Measurements from ENCODE around the gene PTPN4. TPM values are rescaled to one million over a fixed set of nuclear protein-coding genes. Genes with fewer than 3 reads are reported as not detected.
A peak's percentile ranks its signal among the peaks of the same experiment; 100 is the strongest.
"Not testable (repeated sequence)": the region's sequence is repeated elsewhere in the genome, so short reads cannot be mapped to it uniquely, and the experiment has no call there.

Gene PTPN4
- total RNA-seq, 1 experiment from 2014 or later: 80.5 TPM

DNA sequence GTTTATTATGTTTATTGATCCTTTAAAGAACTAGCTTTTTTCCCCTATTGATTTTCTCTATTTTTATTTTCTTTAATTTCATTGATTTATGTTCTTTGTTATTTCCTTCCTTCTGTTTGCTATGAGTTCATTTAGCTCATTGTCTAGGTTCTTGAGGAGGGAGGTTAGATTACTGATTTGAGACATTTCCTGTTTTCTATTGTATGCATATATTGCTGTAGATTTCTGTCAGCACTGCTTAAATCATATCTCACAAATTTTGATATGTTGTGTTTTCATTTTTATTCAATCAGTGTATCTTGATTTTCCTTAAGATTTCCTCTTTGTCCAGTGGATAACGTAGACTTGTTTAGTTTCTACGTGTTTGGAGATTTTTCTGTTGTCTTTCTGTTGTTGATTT lies 43.4 kb downstream of the PTPN4 start:
- no peak overlapping the region for H3K27ac ChIP-seq (ENCODE audit: insufficient read length, low read depth, low read length)
- Mint-ChIP-seq H3K27me3 (ENCODE audit: low read depth) (no peaks in the 10 kb centered on the region), H3K4me3 (no peak overlapping the region), H3K36me3 (ENCODE audit: insufficient read depth in 1 of 3, low read depth in 3 of 3) (peaks cover 20 to 33% (median 24%) of the 10 kb centered on the region in 3 experiments), H3K9me3 (peaks cover 17 to 21% of the 10 kb centered on the region in 2 experiments), H3K4me1 (peaks cover 57 to 64% of the 10 kb centered on the region in 2 experiments), H3K27ac (peak overlapping the region in 1 of 3 experiments; percentile 83; a peak in 1 of 7 replicates)
- H2BK5ac ChIP-seq (ENCODE audit: insufficient read length, low read length): no peak overlapping the region
- H3K14ac ChIP-seq (ENCODE audit: insufficient read depth, low read length): no peak overlapping the region
- H4K5ac ChIP-seq (ENCODE audit: insufficient read length, low read depth, low read length): no peak overlapping the region
- H2AFZ ChIP-seq (ENCODE audit: low read length): no peak overlapping the region
- H3K9ac ChIP-seq (ENCODE audit: extremely low read depth, insufficient read length, low read length): no peak overlapping the region
- no peaks in the 10 kb centered on the region for H3K9me3 ChIP-seq (ENCODE audit: control insufficient read depth, low read depth, low read length)
- H3K4me2 ChIP-seq (ENCODE audit: insufficient read depth, insufficient read length, low read length): no peak overlapping the region
- no peaks in the 10 kb centered on the region for H3K4me1 ChIP-seq (ENCODE audit: insufficient read depth, low read length)
- no peak overlapping the region for H3K56ac ChIP-seq (ENCODE audit: insufficient read length, low read depth, low read length)
- DNase-seq: no peak
- no peak overlapping the region for H4K8ac ChIP-seq (replicated peaks; ENCODE audit: insufficient read length, low read depth, low read length)
- no peak overlapping the region for H3K18ac ChIP-seq (ENCODE audit: insufficient read length, low read depth, low read length)
- no peak overlapping the region for H2AK5ac ChIP-seq (ENCODE audit: insufficient read length, low read length)
- TF ChIP-seq, protein P1, sequence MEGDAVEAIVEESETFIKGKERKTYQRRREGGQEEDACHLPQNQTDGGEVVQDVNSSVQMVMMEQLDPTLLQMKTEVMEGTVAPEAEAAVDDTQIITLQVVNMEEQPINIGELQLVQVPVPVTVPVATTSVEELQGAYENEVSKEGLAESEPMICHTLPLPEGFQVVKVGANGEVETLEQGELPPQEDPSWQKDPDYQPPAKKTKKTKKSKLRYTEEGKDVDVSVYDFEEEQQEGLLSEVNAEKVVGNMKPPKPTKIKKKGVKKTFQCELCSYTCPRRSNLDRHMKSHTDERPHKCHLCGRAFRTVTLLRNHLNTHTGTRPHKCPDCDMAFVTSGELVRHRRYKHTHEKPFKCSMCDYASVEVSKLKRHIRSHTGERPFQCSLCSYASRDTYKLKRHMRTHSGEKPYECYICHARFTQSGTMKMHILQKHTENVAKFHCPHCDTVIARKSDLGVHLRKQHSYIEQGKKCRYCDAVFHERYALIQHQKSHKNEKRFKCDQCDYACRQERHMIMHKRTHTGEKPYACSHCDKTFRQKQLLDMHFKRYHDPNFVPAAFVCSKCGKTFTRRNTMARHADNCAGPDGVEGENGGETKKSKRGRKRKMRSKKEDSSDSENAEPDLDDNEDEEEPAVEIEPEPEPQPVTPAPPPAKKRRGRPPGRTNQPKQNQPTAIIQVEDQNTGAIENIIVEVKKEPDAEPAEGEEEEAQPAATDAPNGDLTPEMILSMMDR (conservative IDR thresholded peaks at IDR 0.05): no peak
- H2BK12ac ChIP-seq (ENCODE audit: insufficient read length, low read depth, low read length): no peak overlapping the region
- H4K20me1 ChIP-seq (ENCODE audit: control insufficient read depth, insufficient read depth, insufficient read length): no peaks in the 10 kb centered on the region
- no peaks in the 10 kb centered on the region for H3K23me2 ChIP-seq (ENCODE audit: insufficient read length, low read depth, low read length, poor library complexity, severe bottlenecking)
- WGBS (ENCODE audit: extremely low coverage, insufficient read length, low lambda C conversion rate): no CpG with 5 or more reads among the region's 2 CpGs
- H4K91ac ChIP-seq (ENCODE audit: insufficient read length, low read depth, low read length): no peak overlapping the region
- no peak overlapping the region for H2BK15ac ChIP-seq (ENCODE audit: low read depth, low read length)
- H3T11ph ChIP-seq (ENCODE audit: low read length): no peak overlapping the region
- H2BK20ac ChIP-seq (ENCODE audit: low read depth, low read length, poor library complexity, severe bottlenecking): no peak overlapping the region
- H3K4ac ChIP-seq (ENCODE audit: low read depth, low read length): no peak overlapping the region
- H3K23ac ChIP-seq (ENCODE audit: insufficient read length, low read depth, low read length): no peak overlapping the region
- no peaks in the 10 kb centered on the region for H3K79me1 ChIP-seq (ENCODE audit: insufficient read depth, low read depth, low read length, poor library complexity, severe bottlenecking)
- no peaks in the 10 kb centered on the region for H3K27me3 ChIP-seq (ENCODE audit: insufficient read depth, low read length)
- H2BK120ac ChIP-seq (ENCODE audit: low read depth, low read length, poor library complexity, severe bottlenecking): no peak overlapping the region
- H3K79me2 ChIP-seq (ENCODE audit: insufficient read depth, low read length): peaks cover 7% of the 10 kb centered on the region; the same call in 1 of the 2 replicates

DNA sequence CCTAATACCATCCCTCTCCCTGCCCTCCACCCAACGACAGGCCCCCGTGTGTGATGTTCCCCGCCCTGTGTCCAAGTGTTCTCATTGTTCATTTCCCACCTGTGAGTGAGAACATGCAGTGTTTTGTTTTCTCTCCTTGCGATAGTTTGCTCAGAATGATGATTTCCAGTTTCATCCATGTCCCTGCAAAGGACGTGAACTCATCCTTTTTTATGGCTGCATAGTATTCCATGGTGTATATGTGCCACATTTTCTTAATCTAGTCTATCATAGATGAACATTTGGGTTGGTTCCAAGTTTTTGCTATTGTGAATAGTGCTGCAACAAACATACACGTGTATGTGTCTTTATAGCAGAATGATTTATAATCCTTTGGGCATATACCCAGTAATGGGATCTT lies 44.7 kb downstream of the PTPN4 start:
- H3K79me2 ChIP-seq (ENCODE audit: insufficient read depth, low read length); H3K27me3 ChIP-seq (ENCODE audit: insufficient read depth, low read length); H3K4me1 ChIP-seq (ENCODE audit: insufficient read depth, low read length); H4K20me1 ChIP-seq (ENCODE audit: control insufficient read depth, insufficient read depth, insufficient read length); H3K4me2 ChIP-seq (ENCODE audit: insufficient read depth, insufficient read length, low read length); H2BK12ac ChIP-seq (ENCODE audit: insufficient read length, low read depth, low read length); H3K56ac ChIP-seq (ENCODE audit: insufficient read length, low read depth, low read length); H4K5ac ChIP-seq (ENCODE audit: insufficient read length, low read depth, low read length); H3K9me3 ChIP-seq (ENCODE audit: control insufficient read depth, low read depth, low read length); H3T11ph ChIP-seq (ENCODE audit: low read length); H3K79me1 ChIP-seq (ENCODE audit: insufficient read depth, low read depth, low read length, poor library complexity, severe bottlenecking); DNase-seq; H3K23me2 ChIP-seq (ENCODE audit: insufficient read length, low read depth, low read length, poor library complexity, severe bottlenecking); H3K18ac ChIP-seq (ENCODE audit: insufficient read length, low read depth, low read length); H3K27me3 Mint-ChIP-seq (ENCODE audit: low read depth); H2BK20ac ChIP-seq (ENCODE audit: low read depth, low read length, poor library complexity, severe bottlenecking); H3K23ac ChIP-seq (ENCODE audit: insufficient read length, low read depth, low read length); H2BK5ac ChIP-seq (ENCODE audit: insufficient read length, low read length); H2AK5ac ChIP-seq (ENCODE audit: insufficient read length, low read length); H3K9ac ChIP-seq (ENCODE audit: extremely low read depth, insufficient read length, low read length); H3K4ac ChIP-seq (ENCODE audit: low read depth, low read length); H3K27ac ChIP-seq (ENCODE audit: insufficient read length, low read depth, low read length); H2BK120ac ChIP-seq (ENCODE audit: low read depth, low read length, poor library complexity, severe bottlenecking); H3K4me3 Mint-ChIP-seq; H4K8ac ChIP-seq (replicated peaks; ENCODE audit: insufficient read length, low read depth, low read length); H3K27ac Mint-ChIP-seq; H2BK15ac ChIP-seq (ENCODE audit: low read depth, low read length); H2AFZ ChIP-seq (ENCODE audit: low read length); H4K91ac ChIP-seq (ENCODE audit: insufficient read length, low read depth, low read length); H3K14ac ChIP-seq (ENCODE audit: insufficient read depth, low read length): not testable (repeated sequence)
- WGBS (ENCODE audit: extremely low coverage, insufficient read length, low lambda C conversion rate): no CpG with 5 or more reads among the region's 6 CpGs
- H3K4me1 Mint-ChIP-seq: peaks cover 54 to 60% of the 10 kb centered on the region in 2 experiments
- peaks cover 17 to 21% of the 10 kb centered on the region in 2 experiments for H3K9me3 Mint-ChIP-seq
- peaks cover 20 to 33% (median 24%) of the 10 kb centered on the region in 3 experiments for H3K36me3 Mint-ChIP-seq (ENCODE audit: insufficient read depth in 1 of 3, low read depth in 3 of 3)
